Liver (tissue), 9 donors: ENCODE results near the gene KCNG3. TPM values are rescaled to one million over a fixed set of nuclear protein-coding genes. Genes with fewer than 3 reads are reported as not detected.

Source experiments
- DNase-seq: peaks from one replicate; pipeline ENCODE4 v3.0.0-alpha.2; 2017; ENCODE audit warnings: low spot score
- H3K27ac ChIP-seq, 2 donors: one replicate each; pipeline ENCODE4 v1.7.0; 2013; ENCODE audit warnings: inconsistent platforms in 2 of 2, low read length in 2 of 2, control low read depth in 1 of 2, low read depth in 1 of 2, mild to moderate bottlenecking in 1 of 2
- H3K27me3 ChIP-seq, 4 donors: one replicate each; pipeline versions ENCODE4 v1.6.1 to v1.7.0; 2013; ENCODE audit warnings: low read length in 3 of 4, inconsistent platforms in 1 of 4, mild to moderate bottlenecking in 1 of 4, moderate library complexity in 1 of 4; ENCODE audit not compliant: control insufficient read depth in 4 of 4, insufficient read depth in 4 of 4
- H3K36me3 ChIP-seq, 4 donors: one replicate each; pipeline versions ENCODE4 v1.6.1 to v1.7.0; 2013; ENCODE audit warnings: low read length in 3 of 4, mild to moderate bottlenecking in 3 of 4, low read depth in 1 of 4, moderate library complexity in 1 of 4; ENCODE audit not compliant: control insufficient read depth in 4 of 4, insufficient read depth in 3 of 4
- H3K4me1 ChIP-seq, 4 donors: one replicate each; pipeline versions ENCODE4 v1.6.1 to v1.7.0; 2013; ENCODE audit warnings: low read length in 3 of 4, mild to moderate bottlenecking in 3 of 4, moderate library complexity in 1 of 4; ENCODE audit not compliant: control insufficient read depth in 4 of 4, insufficient read depth in 4 of 4
- H3K4me3 ChIP-seq, 3 donors: one replicate each; pipeline versions ENCODE4 v1.6.1 to v1.7.0; 2013; ENCODE audit warnings: low read length in 3 of 3, control low read depth in 1 of 3, low read depth in 1 of 3, mild to moderate bottlenecking in 1 of 3
- H3K9ac ChIP-seq, 2 donors: one replicate each; pipeline ENCODE4 v1.7.0; 2013; ENCODE audit warnings: low read length in 2 of 2, mild to moderate bottlenecking in 2 of 2, moderate library complexity in 2 of 2, control low read depth in 1 of 2, low read depth in 1 of 2
- H3K9me3 ChIP-seq, 4 donors: one replicate each; pipeline versions ENCODE4 v1.6.1 to v1.7.0; 2013; ENCODE audit warnings: low read length in 3 of 4; ENCODE audit not compliant: control insufficient read depth in 4 of 4
- ATF3 ChIP-seq: IDR thresholded peaks from 2 replicates; pipeline ENCODE4 v1.6.1; 2016; ENCODE audit warnings: antibody characterized with exemption
- CTCF ChIP-seq: fragments of 150-350 bp; IDR thresholded peaks from 2 replicates; pipeline ENCODE4 v1.5.1; 2017; ENCODE audit warnings: improper control_type of control experiment, low read depth, low read length; ENCODE audit not compliant: missing input control
- EGR1 ChIP-seq, 2 donors: IDR thresholded peaks; 2 replicates each; pipeline ENCODE4 v1.6.1; 2016 to 2018; ENCODE audit warnings: antibody characterized with exemption in 2 of 2, low read depth in 2 of 2
- FOXA1 ChIP-seq: IDR thresholded peaks from 2 replicates; pipeline ENCODE4 v1.6.1; 2016; ENCODE audit warnings: antibody characterized with exemption
- FOXA2 ChIP-seq: IDR thresholded peaks from 2 replicates; pipeline ENCODE4 v1.6.1; 2016; ENCODE audit warnings: antibody characterized with exemption
- GABPA ChIP-seq, 2 donors: IDR thresholded peaks in 1 of 2; conservative IDR thresholded peaks in 1 of 2; 2 replicates each; pipeline ENCODE4 v1.6.1; 2016; ENCODE audit warnings: antibody characterized with exemption in 2 of 2, mild to moderate bottlenecking in 1 of 2, moderate library complexity in 1 of 2
- HNF4A ChIP-seq, 2 donors: conservative IDR thresholded peaks; 2 replicates each; pipeline ENCODE4 v1.6.1; 2016; ENCODE audit warnings: antibody characterized with exemption in 2 of 2, mild to moderate bottlenecking in 2 of 2
- HNF4G ChIP-seq: IDR thresholded peaks from 2 replicates; pipeline ENCODE4 v1.6.1; 2016; ENCODE audit warnings: antibody characterized with exemption
- JUND ChIP-seq, 2 donors: IDR thresholded peaks; 2 replicates each; pipeline ENCODE4 v1.6.1; 2016; ENCODE audit warnings: antibody characterized with exemption in 2 of 2
- MAX ChIP-seq: IDR thresholded peaks from 2 replicates; pipeline ENCODE4 v1.6.1; 2016; ENCODE audit warnings: antibody characterized with exemption
- NR2F2 ChIP-seq: IDR thresholded peaks from 2 replicates; pipeline ENCODE4 v1.6.1; 2016; ENCODE audit warnings: antibody characterized with exemption
- RAD21 ChIP-seq, 2 donors: IDR thresholded peaks; 2 replicates each; pipeline ENCODE4 v1.6.1; 2016; ENCODE audit warnings: antibody characterized with exemption in 2 of 2, mild to moderate bottlenecking in 2 of 2
- REST ChIP-seq: IDR thresholded peaks from 2 replicates; pipeline ENCODE4 v1.6.1; 2016; ENCODE audit warnings: antibody characterized with exemption, mild to moderate bottlenecking
- RXRA ChIP-seq, 2 donors: IDR thresholded peaks; 2 replicates each; pipeline ENCODE4 v1.6.1; 2017 to 2018; ENCODE audit warnings: antibody characterized with exemption in 2 of 2, mild to moderate bottlenecking in 1 of 2
- SP1 ChIP-seq: IDR thresholded peaks from 2 replicates; pipeline ENCODE4 v1.6.1; 2018; ENCODE audit warnings: antibody characterized with exemption, mild to moderate bottlenecking
- TAF1 ChIP-seq: conservative IDR thresholded peaks from 2 replicates; pipeline ENCODE4 v1.6.1; 2016; ENCODE audit warnings: antibody characterized with exemption, mild to moderate bottlenecking
- YY1 ChIP-seq: IDR thresholded peaks from 2 replicates; pipeline ENCODE4 v1.6.1; 2016; ENCODE audit warnings: antibody characterized with exemption, mild to moderate bottlenecking
- ZBTB33 ChIP-seq: IDR thresholded peaks from 2 replicates; pipeline ENCODE4 v1.6.1; 2016; ENCODE audit warnings: antibody characterized with exemption
- WGBS: extraction: QIAGEN DNeasy Blood & Tissue Kit; methylation state at CpG from one replicate; pipeline ENCODE4 v1.1.7; 2013; 5-methylcytosine and 5-hydroxymethylcytosine counted together
- polyA plus RNA-seq, 2 donors: library from polyadenylated mRNA; stranded (reverse) in 1 of 2; unstranded in 1 of 2; fragments of 200-250 nt in 1 of 2; fragments of >200 nt in 1 of 2; fragmentation: Nextera tagmentation in 1 of 2; extraction: Ambion mirVana in 1 of 2; gene quantifications; one replicate each; pipeline versions ENCODE4 v1.2.1 to v1.2.3, GENCODE V29; 2013 to 2015
- total RNA-seq, 2 donors: library from RNA; depleted of rRNA; stranded (reverse); fragments of >200 nt; gene quantifications; one replicate each; pipeline ENCODE4 v1.2.3, GENCODE V29; 2014
- donor health status: healthy.
- donor health status: healthy.
- donor health status: healthy.
- donor health status: healthy.
- donor health status: healthy.

KCNG3 gene
- total and polyA plus RNA-seq, 4 donors = not detected

- TF ChIP-seq REST = no peak
- no peak for TF ChIP-seq HNF4G
- no peak for TF ChIP-seq FOXA1
Measured at GRCh38 chr2:42442774-42443173, 51.0 kb downstream of the KCNG3 start (continued).

- no peaks in the 10 kb centered on the region for H3K9me3 ChIP-seq
- no peak overlapping the region for H3K4me3 ChIP-seq
- no peak for DNase-seq
- H3K27ac ChIP-seq = no peak overlapping the region
- H3K36me3 ChIP-seq = no peaks in the 10 kb centered on the region
- peaks cover 0 to 3% (median 0%) of the 10 kb centered on the region in 4 donors for H3K27me3 ChIP-seq
- H3K9ac ChIP-seq = no peak overlapping the region
- TF ChIP-seq RAD21 (IDR thresholded peaks at IDR 0.05) (no peak), ZBTB33 (no peak), JUND (IDR thresholded peaks at IDR 0.05) (no peak), MAX (no peak)
- H3K4me1 ChIP-seq = no peaks in the 10 kb centered on the region
Measured at GRCh38 chr2:42438685-42439084, 55.1 kb downstream of the KCNG3 start.

- Histone ChIP-seq H3K4me1 (no peaks in the 10 kb centered on the region), H3K9me3 (no peaks in the 10 kb centered on the region), H3K27me3 (peaks cover 0 to 3% (median 0%) of the 10 kb centered on the region in 4 donors), H3K27ac (no peak overlapping the region), H3K9ac (no peak overlapping the region), H3K36me3 (no peaks in the 10 kb centered on the region), H3K4me3 (no peak overlapping the region)
- DNase-seq = no peak
- 88% methylated on average over 2 of the region's 2 CpGs for WGBS
- no peak for TF ChIP-seq HNF4A (conservative IDR thresholded peaks at IDR 0.05)
- TF ChIP-seq SP1 = no peak
- TF ChIP-seq RXRA (IDR thresholded peaks at IDR 0.05) = no peak
- TF ChIP-seq JUND (IDR thresholded peaks at IDR 0.05) = no peak
- TF ChIP-seq CTCF = no peak
- no peak for TF ChIP-seq TAF1
- TF ChIP-seq REST = no peak
- TF ChIP-seq GABPA (IDR thresholded peaks at IDR 0.05 in 1 of 2, conservative IDR thresholded peaks at IDR 0.05 in 1 of 2) = no peak
- no peak for TF ChIP-seq RAD21 (IDR thresholded peaks at IDR 0.05)
- no peak for TF ChIP-seq FOXA2
- TF ChIP-seq EGR1 (IDR thresholded peaks at IDR 0.05; ENCODE audit: low read depth in 2 of 2) = no peak
- no peak for TF ChIP-seq ATF3
- no peak for TF ChIP-seq NR2F2
- TF ChIP-seq ZBTB33 = no peak
- TF ChIP-seq FOXA1 = no peak
- no peak for TF ChIP-seq YY1
Measured at GRCh38 chr2:42436370-42436769, 57.4 kb downstream of the KCNG3 start.
